Measurements from ENCODE around the gene CYTH3.

The CYTH3 gene

DNA sequence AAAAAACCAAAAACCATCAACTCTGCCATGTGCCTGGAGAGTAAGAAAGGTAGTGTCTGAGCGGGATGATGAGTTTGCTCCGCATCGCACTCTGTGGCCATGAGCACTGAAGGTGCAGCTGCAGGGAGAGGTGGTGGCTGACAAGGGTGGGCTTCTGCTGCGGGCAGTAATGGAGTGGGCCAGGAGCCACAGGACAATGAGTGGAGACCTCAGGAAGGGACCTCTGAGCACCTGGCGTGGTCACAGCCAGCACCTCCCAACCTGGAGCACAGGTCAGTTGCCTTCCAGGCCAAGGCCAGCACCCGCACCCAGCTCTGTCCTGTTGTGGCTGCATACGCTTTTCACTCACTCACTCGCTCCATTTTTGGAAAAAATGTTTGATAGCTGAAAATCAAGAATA is 125.8 kb downstream of the CYTH3 start:
- Histone ChIP-seq H3K79me1 (ENCODE audit: low read depth, low read length) (peaks cover 1% of the 10 kb centered on the region), H2BK5ac (ENCODE audit: low read length) (no peak overlapping the region), H3K9ac (ENCODE audit: low read depth, low read length, poor library complexity) (no peak overlapping the region), H3K4ac (ENCODE audit: low read length) (no peak overlapping the region), H2BK120ac (ENCODE audit: low read depth, low read length) (no peak overlapping the region), H3K27ac (replicated peaks; ENCODE audit: low read length) (no peak overlapping the region), H3K27me3 (ENCODE audit: control insufficient read depth in 3 of 3, insufficient read depth in 3 of 3, low read depth in 1 of 3, low read length in 3 of 3) (no peaks in the 10 kb centered on the region), H4K8ac (ENCODE audit: low read depth, low read length) (no peak overlapping the region), H3K4me3 (ENCODE audit: low read length in 2 of 2) (no peak overlapping the region), H3K4me2 (ENCODE audit: insufficient read depth, low read length, poor library complexity, severe bottlenecking) (no peak overlapping the region), H2BK12ac (ENCODE audit: low read length) (no peak overlapping the region), H3K18ac (ENCODE audit: low read length) (no peak overlapping the region), H3K23ac (ENCODE audit: low read depth, low read length, poor library complexity) (no peak overlapping the region), H2AFZ (ENCODE audit: low read length) (no peak overlapping the region), H2BK15ac (ENCODE audit: low read length) (no peak overlapping the region), H3K14ac (ENCODE audit: low read length) (no peak overlapping the region), H2AK5ac (ENCODE audit: low read depth, low read length) (no peak overlapping the region), H4K91ac (ENCODE audit: low read depth, low read length, poor library complexity) (no peak overlapping the region), H3K36me3 (replicated peaks in 1 of 2; ENCODE audit: control insufficient read depth in 2 of 2, insufficient read depth in 2 of 2, low read length in 2 of 2) (peaks cover 45 to 95% of the 10 kb centered on the region in 2 donors), H3K4me1 (ENCODE audit: control insufficient read depth in 2 of 2, insufficient read depth in 1 of 2, low read depth in 1 of 2, low read length in 2 of 2) (no peaks in the 10 kb centered on the region), H3K9me3 (replicated peaks in 1 of 2; ENCODE audit: control insufficient read depth in 2 of 2, insufficient read depth in 1 of 2, low read depth in 1 of 2, low read length in 2 of 2) (no peaks in the 10 kb centered on the region)
- DNase-seq (ENCODE audit: low spot score) = no peak
- WGBS, 2 donors (ENCODE audit: extremely low coverage in 2 of 2, insufficient read length in 2 of 2, insufficient replicate concordance in 1 of 2) = no CpG with 5 or more reads among the region's 8 CpGs

DNA sequence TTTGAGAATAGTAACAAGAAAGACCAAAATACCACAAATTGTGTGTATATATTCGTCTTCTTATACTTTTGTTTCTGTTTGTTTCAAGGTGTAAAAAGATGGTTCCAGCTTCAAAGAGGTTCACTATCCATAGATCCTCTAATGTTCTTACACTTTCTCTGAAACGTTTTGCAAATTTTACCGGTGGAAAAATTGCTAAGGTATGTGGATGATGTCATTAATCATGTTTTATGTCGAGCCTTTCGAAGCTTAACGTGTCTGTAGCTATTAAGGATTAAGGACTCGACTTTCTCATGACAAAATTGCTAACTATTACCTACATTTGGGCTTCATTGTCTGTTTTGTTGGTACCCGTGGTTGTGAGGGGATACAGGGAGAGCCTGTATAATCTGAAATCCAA is 128.4 kb downstream of the CYTH3 start:
- no peak overlapping the region for H3K9ac ChIP-seq (ENCODE audit: low read depth, low read length, poor library complexity)
- H3K4me3 ChIP-seq (ENCODE audit: low read length in 2 of 2) = no peak overlapping the region
- H2AFZ ChIP-seq (ENCODE audit: low read length) = no peak overlapping the region
- no peak overlapping the region for H3K4me2 ChIP-seq (ENCODE audit: insufficient read depth, low read length, poor library complexity, severe bottlenecking)
- no peak overlapping the region for H3K18ac ChIP-seq (ENCODE audit: low read length)
- H4K8ac ChIP-seq (ENCODE audit: low read depth, low read length) = no peak overlapping the region
- no peak overlapping the region for H2BK12ac ChIP-seq (ENCODE audit: low read length)
- no peak for DNase-seq (ENCODE audit: low spot score)
- H3K27ac ChIP-seq (replicated peaks; ENCODE audit: low read length) = no peak overlapping the region
- H3K14ac ChIP-seq (ENCODE audit: low read length) = no peak overlapping the region
- H3K23ac ChIP-seq (ENCODE audit: low read depth, low read length, poor library complexity) = no peak overlapping the region
- no CpG with 5 or more reads among the region's 8 CpGs for WGBS, 2 donors (ENCODE audit: extremely low coverage in 2 of 2, insufficient read length in 2 of 2, insufficient replicate concordance in 1 of 2)
- H3K9me3 ChIP-seq (replicated peaks in 1 of 2; ENCODE audit: control insufficient read depth in 2 of 2, insufficient read depth in 1 of 2, low read depth in 1 of 2, low read length in 2 of 2) = no peaks in the 10 kb centered on the region
- no peaks in the 10 kb centered on the region for H3K27me3 ChIP-seq (ENCODE audit: control insufficient read depth in 3 of 3, insufficient read depth in 3 of 3, low read depth in 1 of 3, low read length in 3 of 3)
- no peak overlapping the region for H4K91ac ChIP-seq (ENCODE audit: low read depth, low read length, poor library complexity)
- no peak overlapping the region for H2AK5ac ChIP-seq (ENCODE audit: low read depth, low read length)
- H3K79me1 ChIP-seq (ENCODE audit: low read depth, low read length) = peaks cover 1% of the 10 kb centered on the region
- H2BK15ac ChIP-seq (ENCODE audit: low read length) = no peak overlapping the region
- no peak overlapping the region for H2BK120ac ChIP-seq (ENCODE audit: low read depth, low read length)
- H3K4me1 ChIP-seq (ENCODE audit: control insufficient read depth in 2 of 2, insufficient read depth in 1 of 2, low read depth in 1 of 2, low read length in 2 of 2) = no peaks in the 10 kb centered on the region
- peaks cover 39 to 95% of the 10 kb centered on the region in 2 donors for H3K36me3 ChIP-seq (replicated peaks in 1 of 2; ENCODE audit: control insufficient read depth in 2 of 2, insufficient read depth in 2 of 2, low read length in 2 of 2)
- H3K4ac ChIP-seq (ENCODE audit: low read length) = no peak overlapping the region
- H2BK5ac ChIP-seq (ENCODE audit: low read length) = no peak overlapping the region

DNA sequence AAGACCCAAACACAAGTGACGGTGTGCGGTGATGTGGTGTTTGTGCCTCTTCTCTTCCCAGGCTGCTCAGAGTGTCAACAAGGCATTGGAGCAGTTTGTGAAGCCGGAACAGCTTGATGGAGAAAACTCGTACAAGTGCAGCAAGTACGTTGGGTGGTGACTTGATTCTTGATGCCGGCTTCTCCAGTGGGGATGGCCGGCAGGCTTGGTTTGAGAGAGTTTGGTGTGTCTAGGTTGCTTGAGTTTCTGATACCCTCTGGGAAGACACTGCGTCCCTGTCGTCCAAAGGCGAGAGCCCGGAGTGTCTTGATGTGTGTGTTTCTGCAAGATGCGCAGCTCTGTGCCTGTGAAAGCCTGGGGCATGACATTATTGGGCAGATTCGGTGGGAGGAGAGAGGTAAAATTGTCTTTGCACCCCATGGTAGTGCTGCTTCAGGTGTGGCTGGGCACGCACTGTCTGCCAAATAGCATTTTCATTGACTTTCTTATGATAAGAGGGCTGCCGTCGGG is 129.5 kb downstream of the CYTH3 start:
- Histone ChIP-seq H3K79me1 (ENCODE audit: low read depth, low read length) (peaks cover 1% of the 10 kb centered on the region), H2AFZ (ENCODE audit: low read length) (no peak overlapping the region), H2BK5ac (ENCODE audit: low read length) (no peak overlapping the region), H3K14ac (ENCODE audit: low read length) (no peak overlapping the region), H2BK15ac (ENCODE audit: low read length) (no peak overlapping the region), H3K23ac (ENCODE audit: low read depth, low read length, poor library complexity) (no peak overlapping the region), H3K4ac (ENCODE audit: low read length) (no peak overlapping the region), H3K4me1 (ENCODE audit: control insufficient read depth in 2 of 2, insufficient read depth in 1 of 2, low read depth in 1 of 2, low read length in 2 of 2) (no peaks in the 10 kb centered on the region), H4K8ac (ENCODE audit: low read depth, low read length) (no peak overlapping the region), H3K18ac (ENCODE audit: low read length) (no peak overlapping the region), H2BK120ac (ENCODE audit: low read depth, low read length) (no peak overlapping the region), H3K4me3 (ENCODE audit: low read length in 2 of 2) (no peak overlapping the region), H3K36me3 (replicated peaks in 1 of 2; ENCODE audit: control insufficient read depth in 2 of 2, insufficient read depth in 2 of 2, low read length in 2 of 2) (peaks cover 34 to 95% of the 10 kb centered on the region in 2 donors), H3K27ac (replicated peaks; ENCODE audit: low read length) (no peak overlapping the region), H2BK12ac (ENCODE audit: low read length) (no peak overlapping the region), H4K91ac (ENCODE audit: low read depth, low read length, poor library complexity) (no peak overlapping the region), H3K9me3 (replicated peaks in 1 of 2; ENCODE audit: control insufficient read depth in 2 of 2, insufficient read depth in 1 of 2, low read depth in 1 of 2, low read length in 2 of 2) (no peaks in the 10 kb centered on the region), H3K27me3 (ENCODE audit: control insufficient read depth in 3 of 3, insufficient read depth in 3 of 3, low read depth in 1 of 3, low read length in 3 of 3) (no peaks in the 10 kb centered on the region), H2AK5ac (ENCODE audit: low read depth, low read length) (no peak overlapping the region), H3K4me2 (ENCODE audit: insufficient read depth, low read length, poor library complexity, severe bottlenecking) (no peak overlapping the region), H3K9ac (ENCODE audit: low read depth, low read length, poor library complexity) (no peak overlapping the region)
- no CpG with 5 or more reads among the region's 16 CpGs for WGBS, 2 donors (ENCODE audit: extremely low coverage in 2 of 2, insufficient read length in 2 of 2, insufficient replicate concordance in 1 of 2)
- no peak for DNase-seq (ENCODE audit: low spot score)

- Histone ChIP-seq H3K9ac (ENCODE audit: low read depth, low read length, poor library complexity) (no peak overlapping the region), H3K23ac (ENCODE audit: low read depth, low read length, poor library complexity) (no peak overlapping the region), H3K79me1 (ENCODE audit: low read depth, low read length) (peaks cover 1% of the 10 kb centered on the region), H2AFZ (ENCODE audit: low read length) (no peak overlapping the region), H2BK15ac (ENCODE audit: low read length) (no peak overlapping the region), H3K4me3 (ENCODE audit: low read length in 2 of 2) (no peak overlapping the region), H2BK5ac (ENCODE audit: low read length) (no peak overlapping the region), H3K9me3 (replicated peaks in 1 of 2; ENCODE audit: control insufficient read depth in 2 of 2, insufficient read depth in 1 of 2, low read depth in 1 of 2, low read length in 2 of 2) (no peaks in the 10 kb centered on the region), H3K18ac (ENCODE audit: low read length) (no peak overlapping the region), H2BK12ac (ENCODE audit: low read length) (no peak overlapping the region), H3K4me1 (ENCODE audit: control insufficient read depth in 2 of 2, insufficient read depth in 1 of 2, low read depth in 1 of 2, low read length in 2 of 2) (no peaks in the 10 kb centered on the region), H3K36me3 (replicated peaks in 1 of 2; ENCODE audit: control insufficient read depth in 2 of 2, insufficient read depth in 2 of 2, low read length in 2 of 2) (peaks cover 23 to 94% of the 10 kb centered on the region in 2 donors), H3K27ac (replicated peaks; ENCODE audit: low read length) (no peak overlapping the region), H3K14ac (ENCODE audit: low read length) (no peak overlapping the region), H4K8ac (ENCODE audit: low read depth, low read length) (no peak overlapping the region), H4K91ac (ENCODE audit: low read depth, low read length, poor library complexity) (no peak overlapping the region), H2BK120ac (ENCODE audit: low read depth, low read length) (no peak overlapping the region), H3K4ac (ENCODE audit: low read length) (no peak overlapping the region), H2AK5ac (ENCODE audit: low read depth, low read length) (no peak overlapping the region), H3K4me2 (ENCODE audit: insufficient read depth, low read length, poor library complexity, severe bottlenecking) (no peak overlapping the region), H3K27me3 (ENCODE audit: control insufficient read depth in 3 of 3, insufficient read depth in 3 of 3, low read depth in 1 of 3, low read length in 3 of 3) (no peaks in the 10 kb centered on the region)
- no CpG with 5 or more reads among the region's 17 CpGs for WGBS, 2 donors (ENCODE audit: extremely low coverage in 2 of 2, insufficient read length in 2 of 2, insufficient replicate concordance in 1 of 2)
- DNase-seq (ENCODE audit: low spot score) = no peak
Observed at GRCh38 chr7:6139189-6139996, 133.0 kb downstream of the CYTH3 start.
